HT1080 (cell line): ENCODE data around the gene CYTH3. TPM values are rescaled to one million over a fixed set of nuclear protein-coding genes. Genes with fewer than 3 reads are reported as not detected.
"Not testable (repeated sequence)": the region's sequence is repeated elsewhere in the genome, so short reads cannot be mapped to it uniquely, and the experiment has no call there.

Experiments
- DNase-seq: peaks from one replicate; pipeline ENCODE4 v3.0.0-alpha.2; 2015; ENCODE audit warnings: low read depth
- total RNA-seq: library from RNA; depleted of rRNA; stranded (reverse); fragments of >200 nt; shearing (Covaris generic); gene quantifications from 2 replicates; pipeline ENCODE4 v1.2.3, GENCODE V29; 2014

Gene CYTH3
- total RNA-seq, 1 experiment from 2014 or later = 20.4 TPM

DNA sequence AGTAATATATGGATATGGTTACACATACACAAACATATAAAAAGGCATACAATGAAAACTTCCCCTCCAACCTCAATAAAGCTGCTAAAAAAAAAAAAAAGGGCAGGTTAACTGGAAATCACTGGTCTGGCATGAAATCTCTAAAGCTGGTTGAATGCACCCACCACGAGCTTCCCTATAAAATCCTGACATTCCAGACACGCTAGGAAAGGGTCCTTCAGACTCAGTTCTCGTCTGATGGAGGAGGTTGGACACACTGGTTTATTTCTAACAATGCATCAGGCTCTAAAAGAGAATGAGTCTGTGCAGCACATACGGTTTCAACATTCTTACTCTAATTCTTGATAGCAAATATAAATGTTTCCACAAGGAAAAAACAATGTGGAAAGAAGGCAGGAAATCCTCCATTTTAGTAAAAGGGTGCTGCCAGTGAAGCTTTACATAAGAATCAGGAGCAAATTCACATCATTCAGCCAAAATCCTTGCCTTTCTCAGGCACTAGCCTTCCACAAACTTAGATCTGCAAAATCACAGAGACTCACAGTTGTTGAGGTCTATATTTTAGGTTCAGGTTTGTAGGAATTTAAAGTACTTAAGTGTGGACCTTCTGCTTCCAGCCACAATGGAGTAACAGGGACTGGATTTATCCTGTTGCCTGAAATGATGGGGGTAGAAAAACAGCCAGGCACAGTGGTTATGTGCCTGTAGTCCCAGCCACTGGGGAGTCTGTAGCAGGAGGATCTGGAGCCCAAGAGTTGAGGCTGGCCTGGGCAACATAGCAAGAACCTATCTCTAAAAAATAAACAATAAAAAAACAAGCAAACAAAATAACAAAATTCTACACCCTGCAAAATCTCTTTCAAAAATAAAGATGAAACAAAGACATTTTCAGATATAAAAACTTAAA lies 73.5 kb downstream of the CYTH3 start:
- no peak for DNase-seq

DNA sequence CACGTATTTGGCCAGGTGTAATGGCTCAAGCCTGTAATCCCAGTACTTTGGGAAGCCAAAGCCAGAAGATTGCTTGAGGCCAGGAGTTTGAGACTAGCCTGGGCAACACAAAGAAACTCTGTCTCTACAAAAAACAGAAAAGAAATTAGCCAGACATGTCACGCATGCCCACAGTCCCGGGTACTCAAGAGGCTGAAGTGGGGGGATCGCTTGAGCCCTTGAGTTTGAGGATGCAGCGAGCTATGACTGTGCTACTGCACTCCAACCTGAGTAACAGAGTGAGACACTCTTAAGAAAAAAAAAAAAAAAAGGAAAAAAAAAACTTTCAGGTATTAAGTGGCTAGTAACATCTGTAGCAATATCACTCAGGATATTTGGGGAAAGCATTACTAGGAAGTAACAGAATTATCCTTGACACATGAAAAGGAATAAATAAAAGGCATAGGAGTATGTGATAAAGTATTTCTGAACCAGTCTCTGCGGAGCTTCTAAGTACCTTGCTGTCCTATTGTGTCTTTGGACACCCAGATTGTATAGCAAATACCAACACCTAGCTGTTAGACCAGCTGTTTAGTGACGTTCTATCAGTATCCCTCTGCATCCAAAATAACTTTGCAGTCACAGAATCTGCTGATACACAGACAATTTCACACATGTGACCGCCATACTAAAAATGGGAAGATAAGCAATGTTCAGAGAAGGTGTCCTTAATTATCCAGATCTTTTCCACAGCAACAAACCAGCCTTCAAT lies 74.4 kb downstream of the CYTH3 start:
- no peak for DNase-seq

DNA sequence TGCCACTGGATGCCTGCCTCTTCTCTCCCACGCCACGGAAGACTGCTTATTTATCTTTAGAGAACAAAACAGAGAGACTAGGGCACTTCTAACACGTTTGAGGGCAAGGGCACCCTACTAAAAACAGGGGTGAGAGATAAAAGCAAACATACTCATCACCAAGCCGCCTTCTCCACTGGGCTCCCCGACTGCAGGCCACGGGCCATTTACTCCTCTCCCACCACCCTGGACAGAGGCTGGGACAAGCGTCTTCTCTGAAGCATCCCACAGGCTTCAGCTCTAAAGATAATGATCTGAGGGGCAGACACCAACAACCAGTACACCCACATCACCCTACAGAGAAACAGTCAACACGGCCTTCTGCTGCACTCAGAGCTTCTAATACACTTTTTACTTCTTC lies 78.7 kb downstream of the CYTH3 start:
- no peak for DNase-seq

DNA sequence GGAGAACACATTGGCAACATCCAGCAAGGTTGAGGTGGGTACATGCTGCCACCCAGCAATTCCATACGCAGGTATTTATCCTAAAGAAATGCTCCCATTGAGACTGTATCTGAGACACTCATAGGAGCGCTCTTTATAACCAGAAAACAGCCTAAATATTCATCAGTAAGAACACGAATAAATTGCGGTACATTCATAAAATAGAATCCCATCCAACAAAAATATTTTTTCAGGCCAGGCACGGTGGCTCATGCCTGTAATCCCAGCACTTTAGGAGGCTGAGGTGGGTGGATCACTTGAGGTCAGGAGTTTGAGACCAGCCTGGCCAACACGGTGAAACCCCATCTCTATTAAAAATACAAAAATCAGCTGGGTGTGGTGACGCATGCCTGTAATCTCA lies 81.9 kb downstream of the CYTH3 start:
- not testable (repeated sequence) for DNase-seq

DNA sequence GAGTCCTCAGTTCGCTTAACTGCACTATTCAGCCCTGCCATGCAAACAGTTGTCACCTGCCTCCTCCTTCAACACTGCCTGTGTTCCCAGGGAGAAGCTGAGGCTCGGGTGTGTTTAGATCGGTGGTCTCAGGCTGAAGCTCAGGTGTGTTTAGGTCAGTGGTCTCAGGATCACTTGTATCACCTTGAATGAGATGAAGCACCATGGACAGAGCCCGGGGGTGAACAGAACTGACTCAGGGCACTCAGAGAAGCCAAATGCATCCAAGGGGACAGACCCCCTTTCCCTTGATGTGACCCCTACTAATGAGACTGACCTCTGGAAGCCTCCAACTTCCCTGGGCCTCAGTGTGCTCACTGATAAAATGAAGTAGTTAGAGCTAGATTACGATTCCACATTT lies 84.0 kb downstream of the CYTH3 start:
- no peak for DNase-seq

DNA sequence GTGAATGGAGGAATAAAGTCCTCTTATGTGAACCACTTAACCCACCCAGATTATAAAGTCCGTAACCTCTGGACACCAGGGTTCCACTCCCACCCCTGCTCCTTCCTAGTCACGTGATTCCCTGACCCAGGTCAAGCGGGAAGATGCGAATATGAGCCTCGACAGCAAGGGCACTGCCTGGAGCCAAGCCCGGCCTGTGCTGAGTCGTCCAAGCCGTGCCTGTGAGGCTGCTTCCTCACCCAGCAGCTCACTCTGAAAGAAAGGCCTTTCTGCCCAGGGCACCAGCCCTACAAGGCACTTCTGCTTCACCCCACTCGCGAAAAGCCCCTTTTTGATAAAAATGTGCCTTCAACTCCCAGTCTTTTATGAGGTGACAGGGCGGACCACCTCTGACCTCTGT lies 85.8 kb downstream of the CYTH3 start:
- DNase-seq = no peak

DNA sequence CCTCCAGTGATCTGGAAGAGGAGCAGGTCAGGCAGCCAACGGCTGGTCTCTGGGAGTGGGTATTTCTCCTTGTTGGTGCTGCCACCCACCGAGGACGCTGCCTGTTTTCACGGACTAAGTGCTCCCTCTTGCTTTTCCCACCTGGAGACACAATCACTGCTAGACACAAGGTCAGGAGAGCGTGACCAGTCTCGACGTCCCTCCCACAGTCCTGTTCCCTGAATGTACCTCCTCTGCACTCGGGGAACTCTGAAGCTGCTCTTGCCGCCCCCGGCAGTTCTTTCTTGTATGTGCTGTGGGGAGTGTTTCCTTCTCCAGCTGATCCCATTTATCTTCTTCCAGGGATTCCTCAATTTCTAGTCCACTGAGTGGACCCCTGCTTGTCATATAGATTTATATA lies 89.4 kb downstream of the CYTH3 start:
- DNase-seq = no peak

DNA sequence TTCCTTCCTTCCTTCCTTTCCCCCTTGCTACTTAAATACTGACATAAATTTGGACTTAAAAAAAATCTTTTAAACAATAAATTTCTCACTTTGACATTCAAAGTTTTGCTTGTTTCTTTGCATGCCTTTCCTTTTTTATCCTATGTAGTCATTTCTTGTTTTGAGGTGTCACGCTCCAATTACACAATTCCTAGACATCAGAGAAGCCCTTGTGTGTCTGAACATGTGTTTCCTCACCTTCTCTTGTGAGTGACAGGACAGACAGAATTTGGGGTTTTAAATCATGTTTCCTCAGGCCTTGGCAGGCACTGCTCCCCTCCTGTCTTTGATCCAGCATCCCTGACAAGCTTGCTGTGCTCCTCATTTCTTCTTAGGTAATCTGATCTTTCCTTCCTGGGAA lies 91.3 kb downstream of the CYTH3 start:
- no peak for DNase-seq

DNA sequence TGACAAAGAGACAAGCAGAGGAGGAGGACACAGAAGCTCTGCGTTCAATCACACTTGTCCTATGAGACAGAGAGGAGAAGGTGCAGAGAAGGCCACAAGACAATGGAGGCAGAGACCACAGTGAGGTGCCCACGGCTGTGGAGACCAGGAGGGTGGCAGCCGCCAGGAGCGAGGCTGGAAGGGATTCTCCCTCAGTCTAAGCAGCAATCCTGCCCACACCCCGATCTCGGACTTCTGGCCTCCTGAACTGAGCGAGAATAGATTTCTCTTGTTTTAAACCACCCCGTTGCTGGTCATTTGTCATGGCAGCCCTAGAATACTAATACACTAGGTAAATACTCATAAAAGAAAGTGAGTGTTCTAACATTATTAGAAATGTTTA lies 92.1 kb downstream of the CYTH3 start:
- no peak for DNase-seq

DNA sequence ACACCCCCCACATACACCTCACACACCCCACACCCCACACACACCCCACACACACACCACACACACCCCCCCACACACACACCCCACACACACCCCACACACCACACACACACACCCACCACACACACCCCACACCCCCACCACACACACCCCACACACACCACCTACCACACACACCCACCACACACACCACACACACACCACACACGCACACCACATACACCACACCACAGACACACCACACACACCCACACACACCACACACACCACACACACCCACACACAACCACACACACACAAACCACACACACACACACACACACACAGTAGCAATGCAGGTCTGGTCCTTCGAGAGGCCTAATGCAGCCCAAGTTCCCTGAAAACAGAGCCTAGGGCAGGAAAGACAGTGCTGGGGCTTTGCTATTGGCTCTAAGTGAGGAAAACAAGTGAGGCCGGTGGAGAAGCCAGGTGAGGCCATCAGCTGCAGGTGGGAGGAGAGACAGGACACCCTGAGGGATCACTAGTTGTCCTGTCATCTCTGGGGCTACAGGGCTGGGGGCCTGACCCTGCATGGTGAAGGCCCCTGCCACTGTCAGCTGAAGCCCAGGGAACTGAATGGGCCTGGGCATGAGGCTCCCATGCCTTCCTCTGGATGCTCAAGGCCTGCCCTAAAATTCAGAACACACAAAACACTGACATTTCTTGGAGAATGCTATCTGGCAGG lies 92.6 kb downstream of the CYTH3 start:
- DNase-seq = no peak

DNA sequence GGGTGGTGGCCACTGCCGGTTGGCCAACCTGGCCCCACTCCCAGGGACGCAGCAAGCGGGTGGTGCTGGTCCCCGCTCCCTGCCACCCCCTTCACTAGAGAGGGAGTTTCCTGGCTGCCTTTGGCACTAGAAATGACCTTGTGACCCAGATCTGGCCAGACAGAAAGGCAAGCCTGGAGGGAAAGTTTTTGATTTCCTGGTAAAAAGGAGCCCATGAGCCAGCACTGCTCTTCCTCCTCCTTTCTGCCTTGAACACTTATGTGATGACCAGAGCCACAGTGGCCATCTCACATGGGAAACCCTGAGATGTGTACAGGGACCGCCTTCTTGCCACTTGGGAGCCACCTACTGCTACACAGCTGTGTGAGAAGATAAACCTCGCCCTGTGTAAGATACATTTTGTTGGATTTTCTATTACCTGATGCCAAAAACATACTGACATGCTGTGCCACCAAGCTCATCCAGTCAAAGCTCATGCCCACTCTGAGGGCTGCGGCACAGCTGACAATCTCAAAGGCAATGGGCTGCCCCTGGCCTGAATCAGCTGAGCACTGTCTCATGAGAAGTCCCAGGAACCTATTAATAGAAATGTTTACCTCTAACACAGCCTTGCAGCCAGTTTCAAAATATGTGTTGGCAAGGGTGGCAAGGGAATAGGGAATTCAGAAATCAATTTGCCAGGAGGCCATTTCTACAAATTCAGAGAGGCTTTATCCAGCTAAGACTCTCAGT lies 94.0 kb downstream of the CYTH3 start:
- DNase-seq = no peak

DNA sequence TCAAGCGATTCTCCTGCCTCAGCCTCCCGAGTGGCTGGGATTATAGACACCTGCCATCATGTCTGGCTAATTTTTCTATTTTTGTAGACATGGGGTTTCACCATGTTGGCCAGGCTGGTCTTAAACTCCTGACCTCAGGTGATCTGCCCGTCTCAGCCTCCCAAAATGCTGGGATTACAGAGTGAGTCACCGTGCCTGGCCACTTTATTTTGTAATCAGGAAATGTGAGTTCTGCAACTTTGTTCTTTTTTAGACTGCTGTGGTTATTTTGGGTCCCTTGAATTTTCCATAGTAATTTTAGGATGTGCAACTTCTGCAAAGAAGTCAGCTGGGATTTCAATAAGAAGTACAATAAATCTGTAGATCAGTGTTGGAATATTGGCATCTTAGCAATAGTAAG lies 96.8 kb downstream of the CYTH3 start:
- peak; percentile 60 for DNase-seq

DNA sequence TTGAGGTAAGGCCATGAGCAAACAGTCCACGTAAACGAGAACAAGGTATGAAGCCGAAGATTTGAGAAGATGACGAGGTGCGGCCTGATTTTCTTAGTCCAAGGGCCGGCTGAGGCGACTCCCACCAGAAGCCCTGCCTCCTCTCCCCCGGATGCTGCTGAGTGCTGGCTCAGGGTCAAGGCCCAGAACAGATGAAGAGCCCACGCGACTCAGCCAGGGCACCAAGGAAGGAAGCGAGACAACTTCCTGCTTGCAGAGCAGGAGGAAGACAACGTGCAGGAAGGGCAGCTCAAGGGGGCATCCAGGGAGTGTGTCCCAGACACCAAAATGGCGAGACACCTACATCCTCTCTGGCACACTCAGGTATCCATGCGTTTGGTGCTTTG lies 99.5 kb downstream of the CYTH3 start:
- DNase-seq = peak; percentile 21

DNA sequence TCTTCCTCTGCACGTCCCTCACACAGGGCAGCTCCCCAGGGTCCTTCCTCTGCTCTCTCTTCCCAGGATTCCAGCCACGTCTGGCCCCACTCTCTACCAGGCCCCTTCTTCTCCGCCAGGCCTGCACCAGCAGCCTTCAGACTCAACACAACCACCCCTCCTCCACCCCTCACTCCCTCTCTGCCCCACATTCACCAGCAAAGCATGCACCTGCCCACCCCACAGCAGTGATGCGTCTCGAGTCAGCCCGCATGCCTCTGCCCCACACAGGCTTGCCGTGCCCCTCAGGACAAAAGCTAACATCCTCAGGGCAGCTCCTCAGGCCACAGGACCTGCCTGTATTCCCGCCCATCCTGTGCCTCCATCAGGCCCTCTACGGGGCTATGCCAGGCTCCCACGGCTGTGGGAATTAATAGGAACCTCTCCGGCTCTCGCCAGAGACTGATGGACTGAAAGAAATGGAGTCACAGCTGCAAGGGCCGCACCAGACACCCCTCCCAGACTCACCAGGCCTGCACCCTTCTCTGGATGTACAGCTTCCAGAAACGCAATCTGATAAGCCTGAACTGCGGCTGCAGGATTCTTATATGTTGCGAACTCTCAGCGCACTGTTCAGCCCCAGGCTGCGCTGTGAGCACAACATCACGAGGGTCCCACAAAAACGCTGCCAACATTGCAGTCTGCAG lies 100.1 kb downstream of the CYTH3 start:
- DNase-seq = peak; percentile 69

DNA sequence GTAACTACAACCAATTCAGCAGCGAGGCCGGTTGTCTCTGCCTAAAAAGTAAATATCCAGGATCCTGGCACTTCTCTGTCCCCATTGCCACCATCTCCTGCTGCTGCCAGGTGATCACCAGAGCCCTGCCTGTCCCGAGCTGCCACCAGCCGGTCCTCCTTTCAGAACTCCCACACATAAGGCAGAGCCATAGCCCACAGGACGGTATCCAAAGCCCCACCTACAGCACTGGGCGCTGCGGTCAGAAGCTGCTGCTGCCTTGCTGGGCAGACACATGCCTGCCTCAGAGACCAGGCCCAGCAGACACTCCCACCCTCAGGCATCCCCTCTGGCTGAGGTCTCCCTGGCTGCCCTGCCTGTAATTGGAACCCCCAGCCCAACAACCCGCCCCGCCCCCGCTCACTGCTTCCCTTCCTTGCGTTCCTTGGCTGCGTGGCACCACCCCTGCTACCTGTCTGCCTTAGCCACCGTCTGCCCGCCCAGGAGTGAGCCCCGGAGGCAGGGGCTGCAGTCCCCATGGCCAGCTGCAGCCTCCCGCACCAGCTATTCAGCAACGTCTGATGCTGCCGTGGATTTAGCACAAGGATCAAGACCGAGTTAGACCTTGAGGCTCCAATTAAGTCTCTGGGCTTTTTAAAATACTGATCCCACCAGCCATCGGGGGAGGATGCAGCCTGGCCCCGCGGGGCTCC lies 100.7 kb downstream of the CYTH3 start:
- no peak for DNase-seq

DNA sequence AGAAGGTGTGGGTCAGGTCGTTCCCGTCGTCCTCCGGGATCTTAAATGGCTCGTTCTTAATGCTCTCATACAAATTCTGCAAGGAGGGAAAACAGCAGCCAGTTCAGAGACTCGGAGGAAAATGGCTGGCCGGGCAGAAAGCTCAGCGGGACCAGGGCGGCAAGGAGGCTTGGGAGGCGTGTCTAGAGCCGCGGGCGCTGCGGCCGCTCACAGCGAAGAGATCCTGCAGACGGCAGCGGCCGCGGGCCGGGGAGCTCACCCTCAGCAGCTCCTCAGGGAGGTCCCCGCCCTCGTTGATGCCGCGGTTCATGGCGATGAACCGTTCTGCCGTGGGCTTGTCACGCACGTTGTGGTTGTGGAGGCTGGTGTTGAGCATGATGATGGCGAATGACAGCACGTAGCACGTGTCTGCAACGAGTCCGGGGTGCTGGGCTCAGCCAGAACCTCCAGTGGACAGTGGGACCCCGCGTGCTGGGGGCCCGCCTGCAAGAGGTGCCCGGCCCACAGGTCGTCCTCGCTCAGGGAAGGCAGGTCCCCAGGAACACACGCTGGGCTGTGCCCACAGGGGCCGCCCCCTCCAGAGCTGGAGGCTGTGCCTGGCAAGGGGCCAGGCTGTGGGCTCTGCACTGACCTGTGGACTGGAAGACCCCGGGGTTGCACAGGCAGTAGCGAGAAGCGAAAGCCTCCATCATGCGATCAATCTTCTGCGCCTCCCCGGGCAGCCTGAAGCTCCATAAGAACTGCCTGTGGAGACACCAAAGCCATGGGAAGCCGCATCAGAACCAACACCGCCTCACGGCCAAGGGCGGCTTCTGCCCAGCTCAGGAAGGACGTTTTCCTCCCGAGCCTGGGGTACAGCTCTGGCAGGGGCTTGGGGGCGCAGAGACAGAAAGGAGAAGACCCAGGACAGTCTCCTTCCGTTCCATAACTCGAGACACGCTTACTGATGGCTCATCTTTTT lies 101.6 kb downstream of the CYTH3 start:
- DNase-seq = no peak

DNA sequence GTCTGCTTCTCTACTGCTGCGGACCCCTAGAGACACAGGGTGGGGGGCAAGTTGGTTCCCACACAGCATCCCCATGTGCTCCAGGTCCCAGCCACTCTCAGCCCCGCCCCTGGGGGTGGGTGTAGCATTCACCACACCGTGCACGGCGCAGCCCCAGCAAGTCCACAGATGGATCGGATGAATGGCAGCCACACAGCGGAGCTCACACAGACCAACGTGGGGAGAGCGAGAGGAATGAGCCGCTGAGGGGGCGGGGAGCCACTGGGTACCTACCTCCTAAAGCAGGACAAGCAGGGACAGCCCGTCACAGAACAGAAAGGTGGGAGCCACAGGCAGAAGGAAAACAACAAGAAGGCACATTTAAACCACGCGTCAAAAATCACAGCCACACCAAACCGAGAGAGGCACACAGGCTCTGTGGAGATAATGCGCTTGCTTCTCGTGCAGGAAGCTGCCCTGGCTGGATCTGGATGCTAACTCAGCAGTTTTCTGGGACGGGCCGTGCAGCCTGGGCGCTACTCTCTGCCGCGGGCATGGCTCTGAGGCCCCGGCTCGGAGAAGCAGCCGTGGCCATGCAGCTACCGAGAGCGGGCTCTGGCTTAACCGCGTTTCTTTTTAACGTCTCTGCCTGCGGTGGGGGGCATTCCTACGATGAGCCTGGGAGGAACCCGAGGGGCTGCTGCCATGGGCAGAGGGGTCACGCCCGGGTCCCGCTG lies 102.5 kb downstream of the CYTH3 start:
- no peak for DNase-seq

DNA sequence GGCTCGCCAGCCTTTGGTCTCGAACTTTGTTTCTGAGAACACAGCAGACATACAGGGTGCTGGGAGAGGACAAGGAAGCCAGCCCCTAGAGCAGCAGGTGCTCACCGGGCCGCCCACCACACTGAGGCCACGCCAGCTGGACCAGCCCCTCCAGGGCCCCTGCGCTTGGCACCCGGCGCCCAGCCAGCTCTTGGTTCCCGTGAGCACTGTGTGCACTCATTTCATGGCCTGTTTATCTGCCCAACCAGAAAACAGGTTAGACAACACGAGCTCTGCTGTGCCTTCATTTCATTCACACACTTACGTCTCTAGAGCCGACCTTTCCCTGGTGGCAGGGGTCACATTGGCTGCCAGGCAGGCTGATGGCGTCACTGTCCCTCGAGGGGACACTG lies 104.0 kb downstream of the CYTH3 start:
- no peak for DNase-seq
